Muscle layer of colon (tissue), 2 donors: ENCODE data around the gene LRRC8D.
"Not testable (repeated sequence)": the region's sequence is repeated elsewhere in the genome, so short reads cannot be mapped to it uniquely, and the experiment has no call there.

Experiments
- H3K27ac ChIP-seq: one replicate; pipeline ENCODE4 v1.7.0; 2013; ENCODE audit warnings: low read depth, mild to moderate bottlenecking, low read length, moderate library complexity
- H3K27me3 ChIP-seq, 2 donors: one replicate each; pipeline ENCODE4 v1.7.0; 2013; ENCODE audit warnings: low read length in 2 of 2, mild to moderate bottlenecking in 2 of 2; ENCODE audit not compliant: insufficient read depth in 2 of 2, control insufficient read depth in 1 of 2
- H3K36me3 ChIP-seq: one replicate; pipeline ENCODE4 v1.7.0; 2013; ENCODE audit warnings: mild to moderate bottlenecking, low read length; ENCODE audit not compliant: insufficient read depth
- H3K4me1 ChIP-seq: one replicate; pipeline ENCODE4 v1.7.0; 2013; ENCODE audit warnings: mild to moderate bottlenecking, low read length; ENCODE audit not compliant: insufficient read depth
- H3K4me3 ChIP-seq, 2 donors: one replicate each; pipeline ENCODE4 v1.7.0; 2013; ENCODE audit warnings: low read length in 2 of 2, low read depth in 1 of 2, mild to moderate bottlenecking in 1 of 2, moderate library complexity in 1 of 2
- H3K9ac ChIP-seq: one replicate; pipeline ENCODE4 v1.7.0; 2013; ENCODE audit warnings: low read length
- H3K9me3 ChIP-seq: one replicate; pipeline ENCODE4 v1.7.0; 2013; ENCODE audit warnings: mild to moderate bottlenecking, low read length
- donor health status: abdominal sarcoma.
- donor health status: Adenocarcinoma of cecum.

LRRC8D gene

DNA sequence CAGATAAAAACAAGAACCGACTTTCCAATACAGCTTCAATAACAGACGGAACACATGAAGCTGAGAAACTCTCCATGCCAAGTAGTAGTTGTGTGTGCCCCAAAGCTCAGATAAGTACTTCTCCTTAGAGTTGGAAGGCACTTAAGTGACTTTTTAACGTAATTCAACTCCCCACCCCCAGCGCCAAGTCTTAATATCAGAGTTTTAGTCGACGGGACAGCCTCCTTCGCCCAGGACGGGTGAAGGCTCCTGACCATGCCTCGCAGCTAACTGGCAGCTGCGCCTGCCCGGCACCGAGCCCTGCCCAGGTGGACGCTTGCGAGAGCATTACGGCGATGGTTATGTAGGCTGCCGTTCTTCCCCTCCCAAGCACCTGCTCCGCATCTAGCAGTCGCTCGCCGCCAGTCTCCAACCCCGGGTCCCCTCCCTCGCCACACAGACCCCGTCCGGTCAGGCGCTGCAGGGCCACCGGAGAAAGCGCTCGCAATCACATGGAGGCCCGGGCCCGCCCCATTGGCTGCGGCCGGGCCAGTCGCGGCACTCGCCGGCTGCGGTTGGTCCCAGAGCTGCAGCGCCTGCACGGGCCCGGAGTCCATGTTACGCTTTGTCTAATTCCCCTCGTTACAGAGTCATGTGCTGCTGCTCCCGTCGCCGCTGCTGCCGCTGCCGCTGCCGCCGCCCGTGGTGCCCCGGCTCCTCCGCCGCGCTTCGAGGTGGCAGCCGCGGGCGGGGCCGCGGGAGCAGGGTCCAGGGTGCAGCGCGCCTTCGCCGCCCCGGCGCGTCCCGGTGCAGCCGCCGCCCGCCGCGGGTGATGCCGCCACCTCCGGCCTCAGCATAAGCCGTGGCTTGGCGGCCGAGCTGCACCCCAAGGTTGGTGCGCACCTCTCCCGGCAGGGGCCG lies at the start of gene LRRC8D:
TSS of gene LRRC8D (plus strand) at position 611 of the 900 bp plus-strand sequence. CDS start 112,037 bp downstream, outside the sequence.
- Histone ChIP-seq H3K9me3 (no peaks in the 10 kb centered on the region), H3K27ac (peak within 1 kb of the TSS; percentile 50), H3K4me1 (peaks cover 16% of the 10 kb centered on the region), H3K27me3 (no peaks in the 10 kb centered on the region), H3K9ac (peak within 1 kb of the TSS; percentile 21), H3K4me3 (peak within 1 kb of the TSS; percentile 74 to 77), H3K36me3 (no peaks in the 10 kb centered on the region)

DNA sequence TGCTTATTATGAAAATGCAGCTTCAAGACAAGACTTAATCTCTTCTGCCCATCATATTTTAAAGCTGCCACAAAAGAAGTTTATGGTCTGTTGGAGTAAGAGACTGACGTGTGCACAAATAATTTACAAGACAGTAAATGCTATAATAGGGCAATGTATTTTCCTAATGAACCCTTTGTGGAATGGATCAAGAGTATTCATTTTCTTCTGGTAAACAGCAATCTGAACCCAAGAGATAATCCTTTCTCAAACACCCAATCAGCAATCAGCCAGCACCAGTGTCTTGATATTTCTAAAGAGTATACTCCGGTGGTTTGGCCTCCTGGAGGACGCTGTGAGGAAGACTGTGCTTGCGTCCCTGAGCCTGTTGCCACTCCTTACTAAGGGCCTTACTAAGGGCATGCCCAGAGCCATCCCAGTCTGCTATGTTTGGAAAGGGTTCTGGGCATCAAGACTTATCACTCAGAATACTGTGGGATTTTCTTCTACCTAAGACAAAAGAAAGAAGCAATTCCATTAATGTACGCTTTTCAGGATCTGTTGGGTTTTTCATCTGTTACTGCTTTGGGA lies 48.8 kb upstream of the LRRC8D start:
- Histone ChIP-seq H3K4me1 (no peaks in the 10 kb centered on the region), H3K4me3 (no peak overlapping the region), H3K9me3 (no peaks in the 10 kb centered on the region), H3K9ac (no peak overlapping the region), H3K27me3 (no peaks in the 10 kb centered on the region), H3K27ac (no peak overlapping the region), H3K36me3 (no peaks in the 10 kb centered on the region)

- not testable (repeated sequence) for H3K27ac ChIP-seq, H3K4me3 ChIP-seq, H3K4me1 ChIP-seq, H3K36me3 ChIP-seq, H3K27me3 ChIP-seq, H3K9ac ChIP-seq, H3K9me3 ChIP-seq
Observed at GRCh38 chr1:89776104-89776503, 44.7 kb upstream of the LRRC8D start.

DNA sequence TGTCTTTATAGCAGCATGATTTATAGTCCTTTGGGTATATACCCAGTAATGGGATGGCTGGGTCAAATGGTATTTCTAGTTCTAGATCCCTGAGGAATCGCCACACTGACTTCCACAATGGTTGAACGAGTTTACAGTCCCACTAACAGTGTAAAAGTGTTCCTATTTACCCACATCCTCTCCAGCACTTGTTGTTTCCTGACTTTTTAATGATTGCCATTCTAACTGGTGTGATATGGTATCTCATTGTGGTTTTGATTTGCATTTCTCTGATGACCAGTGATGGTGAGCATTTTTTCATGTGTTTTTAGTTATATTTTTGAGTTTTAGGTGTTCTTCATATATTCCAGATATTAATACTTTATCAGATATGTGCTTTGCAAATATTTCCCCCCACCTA lies 43.6 kb upstream of the LRRC8D start:
- not testable (repeated sequence) for H3K9ac ChIP-seq, H3K4me1 ChIP-seq, H3K9me3 ChIP-seq, H3K27ac ChIP-seq, H3K36me3 ChIP-seq, H3K4me3 ChIP-seq, H3K27me3 ChIP-seq

GRCh38 chr1:89779151-89779940 lies 41.5 kb upstream of the LRRC8D start:
- H3K27ac ChIP-seq, result no peak overlapping the region
- no peak overlapping the region for H3K9ac ChIP-seq
- no peaks in the 10 kb centered on the region for H3K9me3 ChIP-seq
- H3K36me3 ChIP-seq, result no peaks in the 10 kb centered on the region
- no peak overlapping the region for H3K4me3 ChIP-seq
- no peaks in the 10 kb centered on the region for H3K4me1 ChIP-seq
- H3K27me3 ChIP-seq, result no peaks in the 10 kb centered on the region

DNA sequence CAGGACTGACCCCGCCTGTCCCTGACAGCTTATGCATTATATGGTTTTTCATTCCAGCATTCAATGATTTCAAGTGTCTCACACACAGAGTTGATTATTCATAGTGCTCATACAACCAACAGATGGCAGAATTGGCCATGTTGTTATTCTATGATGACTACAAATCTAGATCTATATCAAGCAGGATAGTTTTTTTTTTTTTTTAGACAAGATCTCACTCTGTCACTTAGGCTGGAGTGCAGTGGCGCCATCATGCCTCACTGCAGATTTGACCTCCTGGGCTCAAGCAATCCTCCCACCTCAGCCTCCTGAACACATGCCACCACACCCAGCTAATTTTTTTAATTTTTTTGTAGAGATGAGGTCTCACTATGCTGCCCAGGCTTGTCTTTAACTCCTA lies 40.1 kb upstream of the LRRC8D start:
- Histone ChIP-seq H3K27ac (no peak overlapping the region), H3K27me3 (no peaks in the 10 kb centered on the region), H3K4me3 (no peak overlapping the region), H3K9me3 (no peaks in the 10 kb centered on the region), H3K9ac (no peak overlapping the region), H3K36me3 (no peaks in the 10 kb centered on the region), H3K4me1 (no peaks in the 10 kb centered on the region)

DNA sequence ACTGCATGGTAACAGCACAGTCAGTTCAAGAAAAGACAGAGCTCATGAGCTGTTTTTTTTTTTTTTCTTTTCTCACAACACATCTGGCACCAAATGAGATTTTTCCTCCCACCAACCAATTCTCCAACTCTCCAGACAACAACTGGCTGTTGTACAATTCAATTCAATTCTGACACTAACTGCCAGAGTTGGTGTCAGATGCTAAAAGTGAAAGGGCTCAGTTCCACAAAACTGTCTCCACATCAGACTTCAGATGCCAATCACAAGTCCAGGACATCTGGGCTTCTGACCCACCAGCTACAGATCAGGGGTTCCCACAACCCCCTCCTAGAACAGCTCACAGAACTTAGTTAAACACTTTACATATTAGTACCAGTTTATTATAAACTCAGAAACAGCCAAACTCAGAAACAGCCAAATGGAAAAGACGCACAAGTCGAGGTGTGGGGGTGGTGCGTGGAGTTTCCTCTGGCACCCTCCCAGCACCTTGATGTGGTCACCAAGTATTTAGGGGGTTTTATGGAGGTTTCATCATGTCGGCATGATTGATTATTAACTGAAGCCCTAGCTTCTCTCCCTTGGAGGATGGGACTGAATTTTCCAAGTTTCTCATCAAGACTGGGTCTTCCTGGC lies 39.2 kb upstream of the LRRC8D start:
- Histone ChIP-seq H3K4me1 (no peaks in the 10 kb centered on the region), H3K9me3 (no peaks in the 10 kb centered on the region), H3K27ac (no peak overlapping the region), H3K9ac (no peak overlapping the region), H3K36me3 (no peaks in the 10 kb centered on the region), H3K27me3 (no peaks in the 10 kb centered on the region), H3K4me3 (no peak overlapping the region)

- no peak overlapping the region for H3K27ac ChIP-seq
- H3K36me3 ChIP-seq, result no peaks in the 10 kb centered on the region
- no peaks in the 10 kb centered on the region for H3K27me3 ChIP-seq
- H3K9me3 ChIP-seq, result no peaks in the 10 kb centered on the region
- no peak overlapping the region for H3K4me3 ChIP-seq
- H3K4me1 ChIP-seq, result no peaks in the 10 kb centered on the region
- no peak overlapping the region for H3K9ac ChIP-seq
Observed at GRCh38 chr1:89786628-89787214, 34.1 kb upstream of the LRRC8D start.

DNA sequence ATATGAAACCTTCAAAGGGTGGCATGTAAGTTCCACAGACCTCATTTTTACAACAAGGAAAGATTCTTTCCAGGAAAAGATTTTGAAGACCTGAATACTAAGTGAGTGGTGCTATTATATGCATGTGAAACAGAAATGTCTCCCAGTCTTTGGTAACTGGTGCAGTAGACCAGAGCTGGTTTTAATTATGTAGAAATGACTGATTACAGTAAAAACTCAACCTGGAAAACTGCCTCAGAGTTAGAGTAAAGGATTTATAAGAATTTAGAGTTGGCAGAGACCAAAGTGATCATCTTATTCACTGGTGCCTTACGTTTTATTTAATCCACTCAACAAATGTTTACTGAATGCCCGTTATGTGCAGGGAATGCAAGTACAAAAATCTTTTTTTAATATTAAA lies 30.2 kb upstream of the LRRC8D start:
- Histone ChIP-seq H3K9me3 (no peaks in the 10 kb centered on the region), H3K4me3 (no peak overlapping the region), H3K9ac (no peak overlapping the region), H3K36me3 (no peaks in the 10 kb centered on the region), H3K4me1 (no peaks in the 10 kb centered on the region), H3K27ac (no peak overlapping the region), H3K27me3 (no peaks in the 10 kb centered on the region)

DNA sequence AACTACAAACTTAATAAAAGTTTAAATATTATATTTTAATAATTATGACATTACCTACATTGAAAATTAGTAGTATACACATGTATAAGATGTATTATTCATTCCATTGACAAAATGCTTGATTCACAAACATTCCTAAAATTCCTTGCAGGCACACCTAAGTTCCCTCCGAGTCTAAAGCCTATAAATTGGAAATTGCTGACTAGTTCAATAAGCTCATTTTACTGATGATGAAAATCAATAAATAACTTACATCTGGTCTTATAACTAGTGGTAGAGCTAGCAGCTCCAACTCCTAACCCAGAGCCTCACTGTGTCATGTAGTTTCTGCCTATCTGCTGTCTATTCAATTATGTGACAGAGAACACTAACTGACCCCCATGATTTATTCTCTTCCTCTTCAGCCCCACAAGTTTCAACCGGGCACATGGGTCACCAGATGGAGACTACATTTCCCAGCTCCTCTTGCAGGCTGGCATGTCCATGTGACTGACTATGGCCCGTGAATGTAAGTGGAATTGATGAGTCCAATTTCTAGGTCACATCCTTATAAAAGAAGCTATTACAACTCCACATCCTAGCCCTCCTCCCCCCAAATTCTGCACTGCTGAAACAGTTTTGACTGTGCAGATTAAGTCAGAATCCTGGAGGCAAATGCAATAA lies 29.6 kb upstream of the LRRC8D start:
- Histone ChIP-seq H3K9me3 (no peaks in the 10 kb centered on the region), H3K36me3 (no peaks in the 10 kb centered on the region), H3K9ac (no peak overlapping the region), H3K27me3 (no peaks in the 10 kb centered on the region), H3K4me3 (no peak overlapping the region), H3K27ac (no peak overlapping the region), H3K4me1 (no peaks in the 10 kb centered on the region)
